GM13977 (cell line): Measurements from ENCODE around the gene PMF1.

Experiments
- DNase-seq: peaks from one replicate; pipeline ENCODE4 v3.0.0; 2012; ENCODE audit warnings: low spot score
- in situ Hi-C: fragments of 300-500 bp; cut with MboI; formaldehyde crosslinking; loops from one replicate; pipeline ENCODE4 v1.12.0; 2022; ENCODE audit warnings: low sequenced_read_pairs, low pct_unique_long_range_greater_than_20kb, mixed read lengths, inconsistent platforms; ENCODE audit not compliant: unreplicated experiment
- TF ChIP-seq, protein P1 (sequence below): IDR thresholded peaks from 2 replicates; pipeline ENCODE4 v1.5.1; 2012; ENCODE audit warnings: mild to moderate bottlenecking, control low read depth; ENCODE audit not compliant: insufficient read depth; ENCODE audit errors: extremely low read depth, missing control alignments

The PMF1 gene

DNA sequence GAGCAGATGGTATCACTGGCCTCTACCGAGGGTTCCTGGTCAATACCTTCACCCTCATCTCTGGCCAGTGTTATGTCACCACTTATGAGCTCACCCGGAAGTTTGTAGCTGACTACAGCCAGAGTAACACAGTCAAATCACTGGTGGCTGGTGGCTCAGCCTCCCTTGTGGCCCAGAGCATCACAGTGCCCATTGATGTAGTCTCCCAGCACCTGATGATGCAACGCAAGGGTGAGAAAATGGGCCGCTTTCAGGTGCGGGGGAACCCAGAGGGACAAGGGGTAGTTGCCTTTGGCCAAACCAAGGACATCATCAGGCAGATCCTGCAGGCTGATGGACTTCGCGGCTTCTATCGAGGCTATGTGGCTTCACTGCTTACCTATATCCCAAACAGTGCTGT is 12.8 kb upstream of the PMF1 start:
- in situ Hi-C loops: no loop called here
- DNase-seq: no peak
- TF ChIP-seq, protein P1, sequence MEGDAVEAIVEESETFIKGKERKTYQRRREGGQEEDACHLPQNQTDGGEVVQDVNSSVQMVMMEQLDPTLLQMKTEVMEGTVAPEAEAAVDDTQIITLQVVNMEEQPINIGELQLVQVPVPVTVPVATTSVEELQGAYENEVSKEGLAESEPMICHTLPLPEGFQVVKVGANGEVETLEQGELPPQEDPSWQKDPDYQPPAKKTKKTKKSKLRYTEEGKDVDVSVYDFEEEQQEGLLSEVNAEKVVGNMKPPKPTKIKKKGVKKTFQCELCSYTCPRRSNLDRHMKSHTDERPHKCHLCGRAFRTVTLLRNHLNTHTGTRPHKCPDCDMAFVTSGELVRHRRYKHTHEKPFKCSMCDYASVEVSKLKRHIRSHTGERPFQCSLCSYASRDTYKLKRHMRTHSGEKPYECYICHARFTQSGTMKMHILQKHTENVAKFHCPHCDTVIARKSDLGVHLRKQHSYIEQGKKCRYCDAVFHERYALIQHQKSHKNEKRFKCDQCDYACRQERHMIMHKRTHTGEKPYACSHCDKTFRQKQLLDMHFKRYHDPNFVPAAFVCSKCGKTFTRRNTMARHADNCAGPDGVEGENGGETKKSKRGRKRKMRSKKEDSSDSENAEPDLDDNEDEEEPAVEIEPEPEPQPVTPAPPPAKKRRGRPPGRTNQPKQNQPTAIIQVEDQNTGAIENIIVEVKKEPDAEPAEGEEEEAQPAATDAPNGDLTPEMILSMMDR: no peak

DNA sequence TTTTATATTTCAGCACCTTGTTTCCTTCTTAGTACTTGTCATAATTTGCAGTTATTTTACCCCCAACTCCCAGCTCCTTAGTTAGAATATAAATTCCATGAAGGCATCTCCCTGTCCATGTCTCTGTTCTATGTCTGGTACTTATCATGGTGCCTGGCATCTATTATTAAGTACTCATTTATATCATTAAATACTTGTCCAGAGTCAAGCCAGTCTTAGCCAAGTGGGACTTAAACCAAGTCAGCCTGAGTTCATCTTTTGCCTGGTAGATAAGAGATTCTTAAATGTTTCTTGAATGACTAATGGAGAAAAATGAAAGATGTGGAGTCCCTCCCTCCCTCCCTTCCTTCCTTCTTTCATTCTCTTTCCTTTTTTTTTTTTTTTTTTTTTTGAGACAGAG is 9.5 kb upstream of the PMF1 start:
- TF ChIP-seq, protein P1: no peak
- no peak for DNase-seq
- in situ Hi-C loops: no loop called here

DNA sequence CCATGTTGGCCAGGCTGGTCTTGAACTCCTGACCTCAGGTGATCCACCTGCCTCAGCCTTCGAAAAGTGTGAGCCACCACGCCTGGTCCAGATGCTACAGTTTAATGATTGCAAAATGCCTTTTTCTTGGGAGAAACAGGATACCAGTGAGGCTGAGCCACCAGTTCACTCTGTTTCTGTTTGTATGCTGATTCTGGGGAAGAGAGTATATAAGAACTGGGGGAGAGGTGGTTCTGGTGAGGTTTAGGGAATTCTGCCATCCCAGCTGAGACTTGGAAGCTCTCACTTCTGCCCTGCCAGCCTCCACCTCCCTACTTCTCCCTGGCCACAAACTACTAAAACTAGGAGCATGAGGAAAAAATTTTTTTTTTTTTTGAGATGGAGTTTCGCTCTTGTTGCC is 8.1 kb upstream of the PMF1 start:
- DNase-seq: no peak
- TF ChIP-seq, protein P1: no peak
- in situ Hi-C loops: no loop called here

DNA sequence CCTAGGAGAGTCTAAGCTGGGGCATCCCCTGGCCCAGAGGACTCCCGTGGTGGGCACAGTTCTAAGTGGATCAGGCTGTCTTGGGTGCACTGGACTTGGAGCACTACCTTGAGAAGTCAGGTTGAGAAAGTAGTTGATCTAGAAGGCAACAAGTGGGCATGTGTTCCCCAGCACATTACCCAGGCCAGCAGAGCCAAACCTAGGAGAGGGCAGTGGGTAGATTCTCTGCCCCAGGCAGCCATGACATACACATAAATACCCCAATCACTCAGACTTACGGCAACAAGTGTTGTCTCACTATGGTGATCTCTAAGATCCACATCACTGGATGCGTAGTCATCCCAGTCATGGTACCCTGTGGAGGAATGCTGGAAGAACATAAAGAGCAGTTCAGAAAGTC is 1.6 kb upstream of the PMF1 start:
- no peak for DNase-seq
- in situ Hi-C loops: no loop called here

DNA sequence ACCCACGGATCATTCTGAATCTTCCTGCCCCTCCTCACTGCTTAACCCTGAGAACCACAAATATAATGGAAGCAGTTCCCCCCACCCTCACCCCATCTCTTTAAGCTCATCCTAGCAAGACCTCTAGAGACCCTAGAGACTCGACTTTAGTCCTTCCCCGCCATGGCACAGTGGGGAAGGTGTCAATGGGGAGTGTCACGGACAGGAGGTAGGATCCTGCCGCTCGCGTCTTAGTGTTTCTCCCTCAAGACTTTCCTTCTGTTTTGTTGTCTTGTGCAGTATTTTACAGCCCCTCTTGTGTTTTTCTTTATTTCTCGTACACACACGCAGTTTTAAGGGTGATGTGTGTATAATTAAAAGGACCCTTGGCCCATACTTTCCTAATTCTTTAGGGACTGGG is 677 bp upstream of the PMF1 start:
- in situ Hi-C loops: no loop called here
- DNase-seq: no peak
- TF ChIP-seq, protein P1: no peak

More for the DNA sequence above, 1.6 kb upstream of the PMF1 start:
- TF ChIP-seq, protein P1: no peak

DNA sequence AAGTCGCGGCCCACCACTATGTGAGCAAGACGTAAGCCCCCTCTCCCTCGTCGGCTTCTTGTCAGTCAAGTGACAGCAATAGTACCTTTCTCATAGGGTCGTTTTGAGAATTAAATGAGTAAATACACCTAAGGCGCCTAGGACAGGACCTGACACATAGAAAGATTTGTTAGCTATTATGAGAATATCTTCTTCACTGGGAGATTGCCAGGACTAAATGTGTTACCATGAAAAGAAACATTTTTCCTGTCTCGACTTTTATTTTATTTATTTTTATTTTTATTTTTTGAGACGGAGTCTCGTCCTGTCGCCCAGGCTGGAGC is 798 bp downstream of the PMF1 start:
- in situ Hi-C loops: no loop called here
- DNase-seq: peak; percentile 31
- TF ChIP-seq, protein P1: no peak
